Mesothelial cell of epicardium (in vitro differentiated cells): ENCODE results near the gene MDH2. TPM values are rescaled to one million over a fixed set of nuclear protein-coding genes. Genes with fewer than 3 reads are reported as not detected.
"Not testable (repeated sequence)": the region's sequence is repeated elsewhere in the genome, so short reads cannot be mapped to it uniquely, and the experiment has no call there.

ENCODE experiments used
- DNase-seq, 2 experiments: peaks; one replicate each; pipeline ENCODE4 v3.0.0; 2021; ENCODE audit warnings: low spot score in 2 of 2; ENCODE audit not compliant: unreplicated experiment in 2 of 2
- H3K27ac Mint-ChIP-seq: 2 replicates; pipeline ENCODE4 v1.8.0; 2021; ENCODE audit warnings: mixed read lengths
- H3K27me3 Mint-ChIP-seq: 2 replicates; pipeline ENCODE4 v1.8.0; 2021; ENCODE audit warnings: low read depth, mixed read lengths
- H3K36me3 Mint-ChIP-seq: 2 replicates; pipeline ENCODE4 v1.8.0; 2021; ENCODE audit warnings: mixed read lengths
- H3K4me1 Mint-ChIP-seq: 2 replicates; pipeline ENCODE4 v1.8.0; 2021; ENCODE audit warnings: mixed read lengths
- H3K4me3 Mint-ChIP-seq: 2 replicates; pipeline ENCODE4 v1.8.0; 2021; ENCODE audit warnings: mild to moderate bottlenecking, moderate library complexity, mixed read lengths
- H3K9me3 Mint-ChIP-seq: 2 replicates; pipeline ENCODE4 v1.8.0; 2021; ENCODE audit warnings: mixed read lengths
- total RNA-seq: library from RNA; stranded (reverse); gene quantifications from 3 replicates; pipeline ENCODE4 v1.2.1, GENCODE V29; 2021
- TF ChIP-seq, protein P1 (sequence below): fragments of 200-600 bp; sonication (generic); IDR thresholded peaks from one replicate; pipeline ENCODE4 v1.5.0; 2021; ENCODE audit warnings: antibody characterized with exemption; ENCODE audit not compliant: unreplicated experiment

MDH2 gene
- total RNA-seq, 1 donor from 2014 or later = 133 TPM

DNA sequence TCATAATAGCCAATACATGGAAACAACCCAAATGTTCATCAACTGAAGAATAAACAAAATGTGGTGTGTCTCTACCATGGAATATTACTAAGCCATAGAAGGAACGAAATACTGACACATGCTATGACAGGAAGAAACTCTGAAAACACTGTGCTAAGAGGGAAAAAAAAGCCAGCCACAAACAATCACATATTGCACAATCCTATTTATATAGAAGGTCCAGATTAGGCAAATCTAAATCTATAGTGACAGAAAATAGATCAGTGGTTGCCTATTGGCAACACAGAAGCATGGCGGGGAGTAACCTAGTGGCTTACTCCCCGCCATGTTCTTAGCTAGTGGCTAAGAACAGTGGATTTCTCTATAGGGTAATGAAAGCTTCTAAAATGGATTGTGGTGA, 48.0 kb downstream of the MDH2 start:
- DNase-seq = no peak

DNA sequence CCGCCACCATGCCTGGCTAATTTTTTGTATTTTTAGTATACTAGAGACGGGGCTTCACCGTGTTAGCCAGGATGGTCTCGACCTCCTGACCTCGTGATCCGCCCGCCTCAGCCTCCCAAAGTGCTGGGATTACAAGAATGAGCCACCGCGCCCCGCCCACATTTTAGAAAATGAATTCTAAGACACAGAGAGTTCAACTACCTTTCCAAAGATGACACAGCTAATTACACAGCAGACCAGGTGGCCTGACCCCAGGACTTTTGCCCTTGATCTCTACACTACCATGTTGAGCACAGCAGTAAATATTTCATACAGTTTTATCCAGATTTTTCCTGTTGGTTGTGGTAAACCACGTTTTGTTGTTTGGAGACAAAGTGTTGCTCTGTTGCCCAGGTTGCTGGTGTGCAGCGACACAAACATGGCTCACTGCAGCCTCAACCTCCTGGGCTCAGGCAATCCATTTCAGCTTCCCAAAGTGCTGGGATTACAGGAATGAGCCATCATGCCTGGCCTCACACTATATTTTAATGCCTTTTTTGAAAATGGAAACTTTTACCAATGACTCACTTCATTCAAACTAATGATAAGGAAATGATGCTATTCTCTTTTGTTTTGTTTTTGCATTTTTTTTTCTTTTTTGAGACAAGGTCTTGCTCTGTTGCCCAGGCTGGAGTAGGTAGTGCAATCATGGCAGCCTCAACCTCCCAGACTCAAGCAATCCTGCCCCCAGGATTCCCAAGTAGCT, 54.0 kb downstream of the MDH2 start:
- not testable (repeated sequence) for H3K4me3 Mint-ChIP-seq, H3K27me3 Mint-ChIP-seq, H3K36me3 Mint-ChIP-seq, H3K9me3 Mint-ChIP-seq, DNase-seq, H3K27ac Mint-ChIP-seq, H3K4me1 Mint-ChIP-seq

More for the DNA sequence above, 48.0 kb downstream of the MDH2 start:
- Mint-ChIP-seq H3K36me3 (no peaks in the 10 kb centered on the region), H3K4me1 (peaks cover 2% of the 10 kb centered on the region), H3K27ac (no peak overlapping the region), H3K4me3 (no peak overlapping the region), H3K9me3 (no peaks in the 10 kb centered on the region), H3K27me3 (peaks cover 7% of the 10 kb centered on the region)
- TF ChIP-seq, protein P1, sequence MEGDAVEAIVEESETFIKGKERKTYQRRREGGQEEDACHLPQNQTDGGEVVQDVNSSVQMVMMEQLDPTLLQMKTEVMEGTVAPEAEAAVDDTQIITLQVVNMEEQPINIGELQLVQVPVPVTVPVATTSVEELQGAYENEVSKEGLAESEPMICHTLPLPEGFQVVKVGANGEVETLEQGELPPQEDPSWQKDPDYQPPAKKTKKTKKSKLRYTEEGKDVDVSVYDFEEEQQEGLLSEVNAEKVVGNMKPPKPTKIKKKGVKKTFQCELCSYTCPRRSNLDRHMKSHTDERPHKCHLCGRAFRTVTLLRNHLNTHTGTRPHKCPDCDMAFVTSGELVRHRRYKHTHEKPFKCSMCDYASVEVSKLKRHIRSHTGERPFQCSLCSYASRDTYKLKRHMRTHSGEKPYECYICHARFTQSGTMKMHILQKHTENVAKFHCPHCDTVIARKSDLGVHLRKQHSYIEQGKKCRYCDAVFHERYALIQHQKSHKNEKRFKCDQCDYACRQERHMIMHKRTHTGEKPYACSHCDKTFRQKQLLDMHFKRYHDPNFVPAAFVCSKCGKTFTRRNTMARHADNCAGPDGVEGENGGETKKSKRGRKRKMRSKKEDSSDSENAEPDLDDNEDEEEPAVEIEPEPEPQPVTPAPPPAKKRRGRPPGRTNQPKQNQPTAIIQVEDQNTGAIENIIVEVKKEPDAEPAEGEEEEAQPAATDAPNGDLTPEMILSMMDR = no peak

DNA sequence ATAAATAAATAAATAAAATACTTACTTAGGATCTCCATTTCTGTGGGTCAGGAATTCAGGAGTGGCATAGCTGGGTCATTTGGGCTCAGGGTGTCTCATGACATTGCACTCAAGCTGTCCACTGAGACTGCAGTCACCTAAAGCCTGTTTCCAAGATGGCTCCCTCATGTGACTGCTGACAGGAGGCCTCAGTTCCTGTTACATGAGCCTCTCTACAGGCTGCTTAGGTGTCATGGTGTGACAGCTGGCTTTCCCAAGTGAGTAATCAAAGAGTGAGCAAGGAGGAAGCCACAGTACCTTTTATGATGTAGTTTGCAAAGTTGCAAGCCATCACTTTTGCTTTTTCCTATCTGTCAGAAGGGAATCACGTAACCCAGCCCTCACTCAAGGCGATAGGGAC, 55.9 kb downstream of the MDH2 start:
- H3K4me3 Mint-ChIP-seq = not testable (repeated sequence)

DNA sequence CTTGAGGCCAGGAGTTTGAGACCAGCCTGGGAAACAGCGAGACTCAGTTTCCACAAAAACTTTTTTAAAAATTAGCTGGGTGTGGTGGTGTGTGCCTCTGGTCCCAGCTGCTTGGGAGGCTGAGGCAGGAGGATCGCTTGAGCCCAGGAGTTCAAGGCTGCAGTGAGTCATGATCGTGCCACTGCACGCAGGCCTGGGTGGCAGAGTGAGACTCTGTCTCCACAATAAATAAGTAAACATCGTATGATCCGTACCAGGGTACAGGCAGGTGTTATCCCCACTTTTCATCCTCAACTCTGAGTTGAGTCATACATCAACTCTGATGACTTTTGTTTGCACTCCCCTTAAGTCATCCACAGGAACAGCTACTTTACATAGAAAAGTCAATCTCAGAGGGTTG, 58.2 kb downstream of the MDH2 start:
- DNase-seq, H3K36me3 Mint-ChIP-seq, H3K27ac Mint-ChIP-seq, H3K4me1 Mint-ChIP-seq, H3K9me3 Mint-ChIP-seq, H3K27me3 Mint-ChIP-seq, H3K4me3 Mint-ChIP-seq: not testable (repeated sequence)

More for the DNA sequence above, 55.9 kb downstream of the MDH2 start:
- not testable (repeated sequence) for H3K27me3 Mint-ChIP-seq, H3K36me3 Mint-ChIP-seq, H3K27ac Mint-ChIP-seq, H3K9me3 Mint-ChIP-seq, DNase-seq, H3K4me1 Mint-ChIP-seq

DNA sequence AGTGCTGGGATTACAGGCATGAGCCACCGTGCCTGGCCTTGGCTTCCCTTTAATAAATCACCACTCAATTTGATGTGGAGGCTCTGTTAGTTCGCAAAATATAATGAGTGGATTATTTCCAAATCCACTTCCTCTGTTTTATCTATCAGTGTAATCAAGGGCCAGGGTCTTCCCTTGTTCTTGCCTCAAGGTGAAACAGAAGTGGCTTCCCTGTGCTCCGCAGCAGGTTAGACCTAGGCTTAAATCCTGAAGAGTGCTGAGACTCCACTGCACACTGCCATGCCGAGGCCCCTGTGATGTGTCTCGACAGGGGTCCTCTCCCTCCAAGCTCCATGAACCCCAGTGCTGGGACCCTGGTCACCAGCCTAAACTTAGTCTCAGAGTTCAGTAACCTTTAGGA, 59.0 kb downstream of the MDH2 start:
- H3K27ac Mint-ChIP-seq = no peak overlapping the region
- peaks cover 5% of the 10 kb centered on the region for H3K4me1 Mint-ChIP-seq
- TF ChIP-seq, protein P1 = no peak
- no peak for DNase-seq
- no peak overlapping the region for H3K4me3 Mint-ChIP-seq
- no peaks in the 10 kb centered on the region for H3K9me3 Mint-ChIP-seq
- H3K36me3 Mint-ChIP-seq = no peaks in the 10 kb centered on the region
- H3K27me3 Mint-ChIP-seq = no peaks in the 10 kb centered on the region

DNA sequence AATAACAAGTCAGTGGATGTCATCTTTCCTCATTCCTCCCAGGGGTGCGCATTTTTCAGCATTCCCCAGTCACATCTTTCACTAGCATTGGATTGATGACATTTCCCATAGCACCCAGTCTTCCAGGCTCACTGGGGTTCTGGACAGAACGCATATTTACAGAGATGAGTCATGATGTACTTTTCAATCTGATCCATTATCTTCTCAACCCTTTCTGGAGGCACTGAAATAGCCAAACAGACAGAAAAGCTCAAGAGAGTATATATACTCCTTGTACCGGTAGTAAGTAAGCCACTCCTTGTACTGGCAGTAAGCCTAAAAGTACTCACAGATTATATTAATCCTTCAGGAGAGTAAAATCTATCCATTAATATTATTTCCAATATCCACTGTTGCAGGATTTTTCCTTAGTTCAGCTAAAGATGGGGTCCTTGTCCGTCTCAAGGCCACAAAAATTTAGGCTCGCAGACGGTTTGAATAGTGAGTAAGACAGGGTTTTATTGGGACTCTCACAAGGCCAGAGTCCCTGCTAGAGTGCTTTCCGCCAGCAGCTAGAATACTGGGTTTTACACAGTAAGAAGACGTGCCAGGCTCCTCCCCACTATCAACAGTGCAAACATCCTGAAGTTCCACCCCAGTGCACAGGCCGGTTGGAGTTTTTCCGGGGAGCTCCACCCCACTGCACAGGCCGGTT, 60.8 kb downstream of the MDH2 start:
- H3K4me1 Mint-ChIP-seq = peaks cover 5% of the 10 kb centered on the region
- H3K9me3 Mint-ChIP-seq = no peaks in the 10 kb centered on the region
- H3K27ac Mint-ChIP-seq = no peak overlapping the region
- DNase-seq = no peak
- no peaks in the 10 kb centered on the region for H3K27me3 Mint-ChIP-seq
- H3K36me3 Mint-ChIP-seq = no peaks in the 10 kb centered on the region
- H3K4me3 Mint-ChIP-seq = no peak overlapping the region
- TF ChIP-seq, protein P1 = no peak

DNA sequence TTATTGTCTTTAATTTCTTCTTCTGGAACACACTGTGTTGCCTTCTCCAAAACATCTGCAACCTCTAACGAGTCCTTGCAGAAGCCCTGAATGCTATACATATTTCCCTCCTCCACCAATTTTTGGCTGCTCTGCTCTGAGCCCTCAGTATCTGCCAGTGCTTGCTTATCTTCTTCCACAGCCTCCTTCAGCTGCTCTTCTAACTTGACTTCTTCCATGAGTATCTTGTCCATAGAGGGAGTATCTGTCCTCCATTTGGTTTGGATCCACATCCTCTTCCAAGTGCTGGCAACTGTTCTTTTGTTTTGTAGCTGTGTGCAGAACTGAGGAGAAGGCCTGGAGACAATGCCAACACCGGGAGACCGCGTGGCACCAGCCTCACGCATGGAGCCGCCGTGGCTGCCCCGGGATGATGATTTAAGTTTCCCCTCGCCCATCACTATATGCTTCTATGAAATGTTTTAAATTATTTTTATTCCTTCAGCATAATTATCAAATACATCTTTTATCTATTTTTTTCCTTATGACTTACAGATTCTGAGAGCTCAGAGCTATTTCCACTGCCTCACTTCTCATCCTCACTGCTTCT, 65.2 kb downstream of the MDH2 start:
- H3K27me3 Mint-ChIP-seq, H3K27ac Mint-ChIP-seq, H3K9me3 Mint-ChIP-seq, H3K4me3 Mint-ChIP-seq, DNase-seq, H3K4me1 Mint-ChIP-seq, H3K36me3 Mint-ChIP-seq: not testable (repeated sequence)

DNA sequence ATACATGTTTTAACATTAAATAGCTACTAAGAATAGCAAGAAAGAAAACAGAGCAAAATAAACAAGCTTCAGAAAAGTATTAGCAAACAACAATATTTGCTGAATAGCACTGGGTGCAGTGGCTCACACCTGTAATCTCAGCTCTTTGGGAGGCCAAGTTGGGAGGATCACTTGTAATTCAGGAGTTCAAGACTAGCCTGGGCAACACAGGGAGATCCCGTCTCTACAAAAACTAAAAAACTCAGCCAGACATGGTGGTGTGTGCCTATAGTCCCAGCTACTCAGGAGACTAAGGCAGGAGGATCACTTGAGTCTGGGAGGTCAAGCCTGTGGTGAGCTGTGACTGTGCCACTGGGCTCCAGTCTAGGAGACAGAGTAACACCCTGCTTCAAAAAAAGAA, 66.8 kb downstream of the MDH2 start:
- not testable (repeated sequence) for H3K36me3 Mint-ChIP-seq, H3K27me3 Mint-ChIP-seq, H3K4me1 Mint-ChIP-seq, H3K27ac Mint-ChIP-seq, H3K4me3 Mint-ChIP-seq, H3K9me3 Mint-ChIP-seq, DNase-seq
